ENCODE measurements around the gene HGD. TPM values are rescaled to one million over a fixed set of nuclear protein-coding genes. Genes with fewer than 3 reads are reported as not detected.

The HGD gene
- polyA plus RNA-seq, 2 of the 4 experiments (the other 2 are of a cell fraction): 48.8 to 101 TPM

DNA sequence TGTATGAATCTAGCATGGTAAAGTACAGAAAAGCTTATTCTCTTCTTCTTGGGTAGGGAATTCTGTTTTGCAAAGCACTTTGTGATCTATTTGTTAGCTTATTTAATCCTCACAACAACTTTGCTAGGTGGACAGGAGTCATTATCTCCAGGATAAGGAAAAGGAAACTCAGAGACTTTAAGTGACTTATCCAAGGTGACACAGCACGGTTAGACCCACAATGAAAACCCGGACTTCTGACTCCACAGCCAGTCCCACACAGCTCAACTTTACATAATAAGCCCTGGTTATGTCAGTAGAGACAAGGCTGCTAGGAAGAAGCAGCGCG lies 86.3 kb downstream of the HGD start:
- Histone ChIP-seq H3K9me3 (no peaks in the 10 kb centered on the region), H3K4me2 (peak overlapping the region; percentile 76), H3K4me1 (peaks cover 12% of the 10 kb centered on the region; the same call in 2 of the 3 replicates), H3K4me3 (peak overlapping the region; percentile 81), H3K27ac (peak overlapping the region; percentile 94)
- POLR2A ChIA-PET: interaction anchor here (0.6 to 1.8 kb wide), 12 partner anchors 9 to 247 kb away, joined by 3 to 11 read pairs (median 4); partner anchors contain the start of genes GTF2E1, HGD, LRRC58 and RABL3
- FAIRE-seq: no peak
- TF ChIP-seq, protein P1, sequence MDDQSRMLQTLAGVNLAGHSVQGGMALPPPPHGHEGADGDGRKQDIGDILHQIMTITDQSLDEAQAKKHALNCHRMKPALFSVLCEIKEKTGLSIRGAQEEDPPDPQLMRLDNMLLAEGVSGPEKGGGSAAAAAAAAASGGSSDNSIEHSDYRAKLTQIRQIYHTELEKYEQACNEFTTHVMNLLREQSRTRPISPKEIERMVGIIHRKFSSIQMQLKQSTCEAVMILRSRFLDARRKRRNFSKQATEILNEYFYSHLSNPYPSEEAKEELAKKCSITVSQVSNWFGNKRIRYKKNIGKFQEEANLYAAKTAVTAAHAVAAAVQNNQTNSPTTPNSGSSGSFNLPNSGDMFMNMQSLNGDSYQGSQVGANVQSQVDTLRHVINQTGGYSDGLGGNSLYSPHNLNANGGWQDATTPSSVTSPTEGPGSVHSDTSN (IDR thresholded peaks at IDR 0.05): no peak
- TF ChIP-seq JUNB (IDR thresholded peaks at IDR 0.05) (no peak), CHD4 (IDR thresholded peaks at IDR 0.05; ENCODE audit: borderline replicate concordance) (peak; percentile 48; the same call in 1 of the 2 replicates), EP300 (IDR thresholded peaks at IDR 0.05) (no peak), HEYL (CRISPR knock-in tag; IDR thresholded peaks at IDR 0.05) (no peak), RCOR1 (IDR thresholded peaks at IDR 0.05; ENCODE audit: low read depth, low read length) (no peak), CHD2 (IDR thresholded peaks at IDR 0.05; ENCODE audit: low read length, partially characterized antibody) (no peak), KDM1A (IDR thresholded peaks at IDR 0.05; ENCODE audit: low read depth) (peak; percentile 93), HDAC2 (IDR thresholded peaks at IDR 0.05) (peak; percentile 76; the same call in 1 of the 2 replicates), EHF (CRISPR knock-in tag; IDR thresholded peaks at IDR 0.05) (no peak), ZFP36 (IDR thresholded peaks at IDR 0.05; ENCODE audit: borderline replicate concordance, partially characterized antibody) (peak; percentile 81), POLR2A (IDR thresholded peaks at IDR 0.05; ENCODE audit: low read length) (no peak), HOXB13 (CRISPR knock-in tag; IDR thresholded peaks at IDR 0.05; ENCODE audit: low read depth) (no peak), CBX8 (IDR thresholded peaks at IDR 0.05) (no peak)
- TF ChIP-seq, protein P2, sequence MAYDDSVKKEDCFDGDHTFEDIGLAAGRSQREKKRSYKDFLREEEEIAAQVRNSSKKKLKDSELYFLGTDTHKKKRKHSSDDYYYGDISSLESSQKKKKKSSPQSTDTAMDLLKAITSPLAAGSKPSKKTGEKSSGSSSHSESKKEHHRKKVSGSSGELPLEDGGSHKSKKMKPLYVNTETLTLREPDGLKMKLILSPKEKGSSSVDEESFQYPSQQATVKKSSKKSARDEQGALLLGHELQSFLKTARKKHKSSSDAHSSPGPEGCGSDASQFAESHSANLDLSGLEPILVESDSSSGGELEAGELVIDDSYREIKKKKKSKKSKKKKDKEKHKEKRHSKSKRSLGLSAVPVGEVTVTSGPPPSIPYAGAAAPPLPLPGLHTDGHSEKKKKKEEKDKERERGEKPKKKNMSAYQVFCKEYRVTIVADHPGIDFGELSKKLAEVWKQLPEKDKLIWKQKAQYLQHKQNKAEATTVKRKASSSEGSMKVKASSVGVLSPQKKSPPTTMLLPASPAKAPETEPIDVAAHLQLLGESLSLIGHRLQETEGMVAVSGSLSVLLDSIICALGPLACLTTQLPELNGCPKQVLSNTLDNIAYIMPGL (CRISPR knock-in tag; IDR thresholded peaks at IDR 0.05; ENCODE audit: borderline replicate concordance): no peak
- TF ChIP-seq, protein P3, sequence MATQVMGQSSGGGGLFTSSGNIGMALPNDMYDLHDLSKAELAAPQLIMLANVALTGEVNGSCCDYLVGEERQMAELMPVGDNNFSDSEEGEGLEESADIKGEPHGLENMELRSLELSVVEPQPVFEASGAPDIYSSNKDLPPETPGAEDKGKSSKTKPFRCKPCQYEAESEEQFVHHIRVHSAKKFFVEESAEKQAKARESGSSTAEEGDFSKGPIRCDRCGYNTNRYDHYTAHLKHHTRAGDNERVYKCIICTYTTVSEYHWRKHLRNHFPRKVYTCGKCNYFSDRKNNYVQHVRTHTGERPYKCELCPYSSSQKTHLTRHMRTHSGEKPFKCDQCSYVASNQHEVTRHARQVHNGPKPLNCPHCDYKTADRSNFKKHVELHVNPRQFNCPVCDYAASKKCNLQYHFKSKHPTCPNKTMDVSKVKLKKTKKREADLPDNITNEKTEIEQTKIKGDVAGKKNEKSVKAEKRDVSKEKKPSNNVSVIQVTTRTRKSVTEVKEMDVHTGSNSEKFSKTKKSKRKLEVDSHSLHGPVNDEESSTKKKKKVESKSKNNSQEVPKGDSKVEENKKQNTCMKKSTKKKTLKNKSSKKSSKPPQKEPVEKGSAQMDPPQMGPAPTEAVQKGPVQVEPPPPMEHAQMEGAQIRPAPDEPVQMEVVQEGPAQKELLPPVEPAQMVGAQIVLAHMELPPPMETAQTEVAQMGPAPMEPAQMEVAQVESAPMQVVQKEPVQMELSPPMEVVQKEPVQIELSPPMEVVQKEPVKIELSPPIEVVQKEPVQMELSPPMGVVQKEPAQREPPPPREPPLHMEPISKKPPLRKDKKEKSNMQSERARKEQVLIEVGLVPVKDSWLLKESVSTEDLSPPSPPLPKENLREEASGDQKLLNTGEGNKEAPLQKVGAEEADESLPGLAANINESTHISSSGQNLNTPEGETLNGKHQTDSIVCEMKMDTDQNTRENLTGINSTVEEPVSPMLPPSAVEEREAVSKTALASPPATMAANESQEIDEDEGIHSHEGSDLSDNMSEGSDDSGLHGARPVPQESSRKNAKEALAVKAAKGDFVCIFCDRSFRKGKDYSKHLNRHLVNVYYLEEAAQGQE (IDR thresholded peaks at IDR 0.05): peak; percentile 64
- TF ChIP-seq, protein P4, sequence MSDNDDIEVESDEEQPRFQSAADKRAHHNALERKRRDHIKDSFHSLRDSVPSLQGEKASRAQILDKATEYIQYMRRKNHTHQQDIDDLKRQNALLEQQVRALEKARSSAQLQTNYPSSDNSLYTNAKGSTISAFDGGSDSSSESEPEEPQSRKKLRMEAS (IDR thresholded peaks at IDR 0.05): peak; percentile 27; the same call in 1 of the 2 replicates
- WGBS (ENCODE audit: missing lambda C conversion rate): 0% methylated on average over 1 of the region's 4 CpGs
- DNase-seq (ENCODE audit: low read depth in 1 of 2, low spot score in 1 of 2): no peak
- no peak; a peak in 1 of 6 replicates for ATAC-seq
- CTCF ChIA-PET: interaction anchor here (1.0 to 2.4 kb wide), 4 partner anchors 27 to 199 kb away, joined by 3 to 5 read pairs (median 5); no protein-coding TSS in a partner anchor

DNA sequence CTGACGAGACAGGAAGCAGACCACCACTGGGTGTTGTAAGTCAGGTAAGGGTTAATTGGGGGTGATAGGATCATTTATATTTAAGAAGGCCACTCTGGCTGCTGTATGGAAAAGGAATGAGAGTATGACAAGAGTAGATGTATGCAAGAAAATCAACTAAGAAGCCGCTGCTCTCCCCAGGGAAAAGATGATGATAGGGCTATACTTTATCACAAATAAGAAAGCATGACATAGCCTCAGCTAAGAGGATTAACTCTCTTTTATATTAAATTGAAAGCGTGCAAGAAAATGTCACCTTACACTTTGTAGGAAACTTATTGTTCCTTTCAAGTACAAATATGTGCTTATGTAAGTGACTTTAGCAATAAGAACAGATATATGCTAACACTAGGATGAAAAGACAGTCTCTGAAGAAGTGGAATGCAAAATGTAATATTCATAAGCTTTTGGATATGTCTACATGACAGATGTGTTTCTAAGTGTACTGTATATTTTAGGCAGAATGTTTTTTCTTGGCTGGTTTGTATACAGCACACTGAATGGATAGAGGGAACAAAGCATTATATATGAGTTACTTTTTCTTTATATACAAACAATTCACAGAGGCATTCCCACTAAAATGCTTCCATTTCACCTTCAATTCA lies 94.6 kb downstream of the HGD start:
- Histone ChIP-seq H3K4me3 (no peak overlapping the region), H3K9me3 (peaks cover 5% of the 10 kb centered on the region; the same call in 1 of the 3 replicates), H3K4me2 (no peak overlapping the region), H3K27ac (no peak overlapping the region), H3K4me1 (no peaks in the 10 kb centered on the region)
- ChIA-PET POLR2A (no interaction called here), CTCF (no interaction called here)
- DNase-seq (ENCODE audit: low read depth in 1 of 2, low spot score in 1 of 2): no peak
- WGBS (ENCODE audit: missing lambda C conversion rate): 32% methylated on average over 3 of the region's 3 CpGs
- TF ChIP-seq RAD21 (conservative IDR thresholded peaks at IDR 0.05 in 1 of 2, IDR thresholded peaks at IDR 0.05 in 1 of 2) (no peak), BHLHE40 (IDR thresholded peaks at IDR 0.05; ENCODE audit: low read depth, low read length) (no peak), MAZ (IDR thresholded peaks at IDR 0.05; ENCODE audit: borderline replicate concordance, low read depth, low read length) (no peak), RFX5 (IDR thresholded peaks at IDR 0.05) (no peak), HEYL (CRISPR knock-in tag; IDR thresholded peaks at IDR 0.05) (no peak), ZNF302 (CRISPR knock-in tag; IDR thresholded peaks at IDR 0.05) (no peak), KDM1A (IDR thresholded peaks at IDR 0.05; ENCODE audit: low read depth) (no peak), NPAS2 (CRISPR knock-in tag; IDR thresholded peaks at IDR 0.05; ENCODE audit: borderline replicate concordance) (no peak)
- FAIRE-seq: peak; percentile 77
- no peak for ATAC-seq
